Colonic mucosa (tissue), 4 donors: ENCODE measurements around the gene FAM114A2. TPM values are rescaled to one million over a fixed set of nuclear protein-coding genes. Genes with fewer than 3 reads are reported as not detected.

ENCODE experiments used
- DNase-seq: peaks from one replicate; pipeline ENCODE4 v3.0.0-alpha.2; 2020
- H3K27ac ChIP-seq: fragments of 200-600 bp; one replicate; pipeline ENCODE4 v1.8.0; 2021
- H3K27me3 ChIP-seq: fragments of 200-600 bp; one replicate; pipeline ENCODE4 v1.8.0; 2021
- H3K36me3 ChIP-seq: fragments of 200-600 bp; one replicate; pipeline ENCODE4 v1.8.0; 2021
- H3K4me1 ChIP-seq: fragments of 200-600 bp; one replicate; pipeline ENCODE4 v1.8.0; 2021; ENCODE audit warnings: mild to moderate bottlenecking
- H3K4me3 ChIP-seq: fragments of 200-600 bp; one replicate; pipeline ENCODE4 v1.8.0; 2021
- H3K9ac ChIP-seq, 2 donors: one replicate each; pipeline ENCODE4 v1.7.0; 2013; ENCODE audit warnings: control low read depth in 2 of 2, low read depth in 2 of 2, low read length in 2 of 2
- H3K9me3 ChIP-seq: fragments of 200-600 bp; one replicate; pipeline ENCODE4 v1.8.0; 2021
- CTCF ChIP-seq: fragments of 200-600 bp; IDR thresholded peaks from one replicate; pipeline ENCODE4 v1.8.0; 2022; ENCODE audit warnings: antibody characterized with exemption, mild to moderate bottlenecking
- intact Hi-C: fragments of 100-400 bp; cut with DNase I; formaldehyde crosslinking; loops from one replicate; pipeline ENCODE4 v1.14.1; 2022
- total RNA-seq, 2 donors: library from RNA; stranded (reverse); fragmentation: NEBNext Ultra II Directional in 1 of 2; extraction: Animal tissue kit (Norgen Biotek cat#: 25700) in 1 of 2; gene quantifications; one replicate each; pipeline ENCODE4 v1.2.1, GENCODE V29; 2021
- donor health status: healthy.
- donor health status: DM: no; HTN: no; CAD: no.
- donor health status: DM: no; HTN: no; CAD: no.

Gene FAM114A2
- total RNA-seq, 2 donors from 2014 or later: 15.8 to 16.0 TPM

GRCh38 chr5:154059039-154059430 is 20.3 kb upstream of the FAM114A2 start:
- no peaks in the 10 kb centered on the region for H3K36me3 ChIP-seq
- no peak overlapping the region for H3K9ac ChIP-seq
- H3K4me3 ChIP-seq: no peak overlapping the region
- H3K4me1 ChIP-seq: no peaks in the 10 kb centered on the region
- no peak overlapping the region for H3K27ac ChIP-seq
- no peaks in the 10 kb centered on the region for H3K27me3 ChIP-seq
- intact Hi-C loops: no loop called here
- TF ChIP-seq CTCF: no peak
- no peak for DNase-seq
- H3K9me3 ChIP-seq: no peaks in the 10 kb centered on the region

GRCh38 chr5:154058055-154059038 is 19.6 kb upstream of the FAM114A2 start:
- H3K27ac ChIP-seq: no peak overlapping the region
- no peaks in the 10 kb centered on the region for H3K9me3 ChIP-seq
- H3K9ac ChIP-seq: no peak overlapping the region
- H3K4me3 ChIP-seq: no peak overlapping the region
- intact Hi-C loops: no loop called here
- no peaks in the 10 kb centered on the region for H3K4me1 ChIP-seq
- TF ChIP-seq CTCF: no peak
- H3K36me3 ChIP-seq: no peaks in the 10 kb centered on the region
- no peak for DNase-seq
- H3K27me3 ChIP-seq: no peaks in the 10 kb centered on the region

DNA sequence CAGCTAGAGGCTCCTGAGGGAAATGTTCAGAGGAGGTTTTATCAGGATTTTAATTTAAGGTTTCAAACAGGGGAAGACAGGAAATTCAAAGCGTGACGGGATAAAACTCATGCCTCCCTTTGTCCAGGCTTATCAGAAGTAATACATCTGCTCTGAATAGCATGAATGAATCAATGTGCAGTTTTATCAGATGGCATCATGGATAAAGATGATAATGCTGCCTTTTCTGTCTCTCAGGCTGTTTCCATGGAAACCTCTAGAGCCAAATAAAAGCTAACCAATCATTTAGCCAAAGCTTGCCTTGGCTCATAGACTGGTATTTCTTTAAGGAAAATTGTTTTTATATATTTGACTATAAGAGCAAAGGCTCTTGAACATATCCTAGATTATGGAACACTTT is 16.5 kb upstream of the FAM114A2 start:
- H3K27ac ChIP-seq: no peak overlapping the region
- no peak overlapping the region for H3K4me3 ChIP-seq
- no peaks in the 10 kb centered on the region for H3K9me3 ChIP-seq
- H3K36me3 ChIP-seq: no peaks in the 10 kb centered on the region
- no peak overlapping the region for H3K9ac ChIP-seq
- intact Hi-C loops: no loop called here
- no peaks in the 10 kb centered on the region for H3K27me3 ChIP-seq
- no peaks in the 10 kb centered on the region for H3K4me1 ChIP-seq
- no peak for TF ChIP-seq CTCF
- DNase-seq: no peak

GRCh38 chr5:154053468-154053867 is 14.8 kb upstream of the FAM114A2 start:
- H3K27ac ChIP-seq: no peak overlapping the region
- TF ChIP-seq CTCF: no peak
- no peaks in the 10 kb centered on the region for H3K27me3 ChIP-seq
- H3K9me3 ChIP-seq: no peaks in the 10 kb centered on the region
- no peaks in the 10 kb centered on the region for H3K36me3 ChIP-seq
- DNase-seq: no peak
- intact Hi-C loops: no loop called here
- H3K4me1 ChIP-seq: no peaks in the 10 kb centered on the region
- H3K9ac ChIP-seq: no peak overlapping the region
- no peak overlapping the region for H3K4me3 ChIP-seq

- no peaks in the 10 kb centered on the region for H3K36me3 ChIP-seq
- no peak for TF ChIP-seq CTCF
- no peaks in the 10 kb centered on the region for H3K4me1 ChIP-seq
- no peak overlapping the region for H3K27ac ChIP-seq
- no peak overlapping the region for H3K9ac ChIP-seq
- no peaks in the 10 kb centered on the region for H3K9me3 ChIP-seq
- no peaks in the 10 kb centered on the region for H3K27me3 ChIP-seq
- intact Hi-C loops: no loop called here
- DNase-seq: no peak
- H3K4me3 ChIP-seq: no peak overlapping the region
Observed at GRCh38 chr5:154049636-154050035, 10.9 kb upstream of the FAM114A2 start.
